IMR-90 (cell line): Measurements from ENCODE around the gene GKAP1. TPM values are rescaled to one million over a fixed set of nuclear protein-coding genes. Genes with fewer than 3 reads are reported as not detected.

Source experiments
- ATAC-seq: fragments of 200-7000 bp; cut with Tn5 transposase; 2 replicates; pipeline ENCODE4 v1.9.1; 2020; ENCODE audit warnings: low read depth, mild to moderate bottlenecking, moderate library complexity
- BruUV-seq: library from RNA; stranded (reverse); fragments of 400-500 nt; replicated peaks from 2 replicates; lab custom pipeline; 2021; lab: Mats Ljungman, UMichigan
- CTCF ChIA-PET: fragments of 300-600 bp; formaldehyde crosslinking; extraction: SDS; loops from one replicate; lab custom pipeline; 2021; ENCODE audit warnings: antibody characterized with exemption; lab: Yijun Ruan, JAX
- POLR2A ChIA-PET: fragments of 300-600 bp; sonication (Branson Sonifier 250); formaldehyde crosslinking; loops from one replicate; lab custom pipeline; 2022; ENCODE audit warnings: antibody characterized with exemption; ENCODE audit not compliant: unreplicated experiment; lab: Charles Lee
- DNase-seq: peaks from one replicate; pipeline ENCODE4 v3.0.0; 2013
- H2AFZ ChIP-seq: replicated peaks from 2 replicates; pipeline ENCODE3; 2013; ENCODE audit warnings: low read length, mild to moderate bottlenecking; ENCODE audit not compliant: poor library complexity
- H2AK5ac ChIP-seq: 2 replicates; pipeline ENCODE4 v1.6.1; 2013; ENCODE audit warnings: low read depth, low read length, inconsistent platforms
- H2AK9ac ChIP-seq: replicated peaks from 2 replicates; pipeline ENCODE3; 2013; ENCODE audit warnings: mild to moderate bottlenecking, low read depth, low read length, moderate library complexity; ENCODE audit not compliant: poor library complexity
- H2BK120ac ChIP-seq: 2 replicates; pipeline ENCODE4 v1.6.1; 2013; ENCODE audit warnings: low read depth, low read length, inconsistent platforms
- H2BK15ac ChIP-seq: 3 replicates; pipeline ENCODE4 v1.6.1; 2013; ENCODE audit warnings: low read depth, low read length, inconsistent platforms
- H2BK20ac ChIP-seq: 2 replicates; pipeline ENCODE4 v1.6.1; 2013; ENCODE audit warnings: low read depth, mild to moderate bottlenecking, inconsistent platforms, low read length, moderate library complexity
- H2BK5ac ChIP-seq: 2 replicates; pipeline ENCODE4 v1.6.1; 2013; ENCODE audit warnings: mild to moderate bottlenecking, low read depth, low read length, inconsistent platforms; ENCODE audit not compliant: poor library complexity, severe bottlenecking
- H3K14ac ChIP-seq: replicated peaks from 2 replicates; pipeline ENCODE4 v1.6.1; 2013; ENCODE audit warnings: low read depth, low read length, inconsistent platforms
- H3K18ac ChIP-seq: 2 replicates; pipeline ENCODE4 v1.6.1; 2013; ENCODE audit warnings: low read depth, low read length, control low read depth
- H3K23ac ChIP-seq: 2 replicates; pipeline ENCODE4 v1.6.1; 2013; ENCODE audit warnings: low read depth, low read length, inconsistent platforms
- H3K27ac ChIP-seq: 2 replicates; pipeline ENCODE4 v1.5.1; 2013; ENCODE audit warnings: mild to moderate bottlenecking, control low read depth, low read length; ENCODE audit not compliant: insufficient read depth
- H3K27me3 ChIP-seq: 2 replicates; pipeline ENCODE4 v1.6.1; 2013; ENCODE audit warnings: low read length; ENCODE audit not compliant: control insufficient read depth, insufficient read depth
- H3K36me3 ChIP-seq: 2 replicates; pipeline ENCODE4 v1.6.1; 2013; ENCODE audit warnings: low read length, mixed read lengths; ENCODE audit not compliant: control insufficient read depth, insufficient read depth
- H3K4ac ChIP-seq: 2 replicates; pipeline ENCODE4 v1.6.1; 2013; ENCODE audit warnings: low read depth, low read length, inconsistent platforms
- H3K4me1 ChIP-seq: 2 replicates; pipeline ENCODE4 v1.6.1; 2013; ENCODE audit warnings: low read length, mixed read lengths; ENCODE audit not compliant: control insufficient read depth, insufficient read depth
- H3K4me2 ChIP-seq: 2 replicates; pipeline ENCODE4 v1.6.1; 2013; ENCODE audit warnings: low read depth, mild to moderate bottlenecking, control low read depth, low read length, moderate library complexity
- H3K4me3 ChIP-seq: 2 replicates; pipeline ENCODE4 v1.5.1; 2013; ENCODE audit warnings: low read depth, mild to moderate bottlenecking, control low read depth, low read length, moderate library complexity; ENCODE audit not compliant: insufficient read depth
- H3K56ac ChIP-seq: 2 replicates; pipeline ENCODE4 v1.6.1; 2013; ENCODE audit warnings: low read length, inconsistent platforms; ENCODE audit not compliant: insufficient read depth; ENCODE audit errors: extremely low read depth
- H3K79me1 ChIP-seq, 2 experiments: 2 replicates each; pipeline ENCODE4 v1.6.1; 2013; ENCODE audit warnings: low read length in 2 of 2, inconsistent platforms in 1 of 2, low read depth in 1 of 2
- H3K9ac ChIP-seq: 2 replicates; pipeline ENCODE4 v1.6.1; 2013; ENCODE audit warnings: low read depth, low read length, control low read depth
- H3K9me1 ChIP-seq: 2 replicates; pipeline ENCODE4 v1.6.1; 2013; ENCODE audit warnings: low read length, inconsistent platforms; ENCODE audit not compliant: insufficient read depth
- H3K9me3 ChIP-seq: 2 replicates; pipeline ENCODE4 v1.6.1; 2013; ENCODE audit warnings: low read length; ENCODE audit not compliant: control insufficient read depth, insufficient read depth
- H4K20me1 ChIP-seq: 2 replicates; pipeline ENCODE4 v1.6.1; 2013; ENCODE audit warnings: low read length, inconsistent platforms; ENCODE audit not compliant: insufficient read depth
- H4K5ac ChIP-seq: 2 replicates; pipeline ENCODE4 v1.6.1; 2013; ENCODE audit warnings: mild to moderate bottlenecking, low read depth, low read length, control low read depth
- H4K8ac ChIP-seq, 2 experiments: 2 replicates each; pipeline ENCODE4 v1.6.1; 2013; ENCODE audit warnings: low read depth in 2 of 2, low read length in 2 of 2, control low read depth in 1 of 2, inconsistent platforms in 1 of 2
- H4K91ac ChIP-seq: 2 replicates; pipeline ENCODE4 v1.6.1; 2013; ENCODE audit warnings: low read depth, low read length, inconsistent platforms; ENCODE audit not compliant: insufficient read depth
- BHLHE40 ChIP-seq: fragments of 150-350 bp; IDR thresholded peaks from 2 replicates; pipeline ENCODE4 v1.6.1; 2016; ENCODE audit warnings: mild to moderate bottlenecking, low read depth, low read length
- ELK1 ChIP-seq: fragments of 150-350 bp; IDR thresholded peaks from 2 replicates; pipeline ENCODE4 v1.6.1; 2016; ENCODE audit warnings: low read depth, mild to moderate bottlenecking, low read length, moderate library complexity, borderline replicate concordance
- FOS ChIP-seq: fragments of 150-350 bp; IDR thresholded peaks from 2 replicates; pipeline ENCODE4 v1.6.1; 2016; ENCODE audit warnings: low read depth, low read length
- MAFK ChIP-seq: IDR thresholded peaks from 2 replicates; pipeline ENCODE4 v1.6.1; 2012; ENCODE audit warnings: low read depth, low read length, improper control_type of control experiment
- MAZ ChIP-seq: IDR thresholded peaks from 2 replicates; pipeline ENCODE4 v1.6.1; 2012; ENCODE audit warnings: low read depth, mild to moderate bottlenecking, low read length, improper control_type of control experiment, moderate library complexity, borderline replicate concordance
- MXI1 ChIP-seq: IDR thresholded peaks from 2 replicates; pipeline ENCODE4 v1.6.1; 2012; ENCODE audit warnings: low read depth, mild to moderate bottlenecking, low read length, moderate library complexity, borderline replicate concordance
- NFE2L2 ChIP-seq: fragments of 150-350 bp; IDR thresholded peaks from 2 replicates; pipeline ENCODE4 v1.6.1; 2016; ENCODE audit warnings: low read depth, mild to moderate bottlenecking, low read length
- RAD21 ChIP-seq: IDR thresholded peaks from 2 replicates; pipeline ENCODE4 v1.6.1; 2012; ENCODE audit warnings: low read length, improper control_type of control experiment
- RCOR1 ChIP-seq: IDR thresholded peaks from 2 replicates; pipeline ENCODE4 v1.6.1; 2012; ENCODE audit warnings: mild to moderate bottlenecking, low read length, improper control_type of control experiment; ENCODE audit not compliant: insufficient replicate concordance
- RFX5 ChIP-seq: IDR thresholded peaks from 2 replicates; pipeline ENCODE4 v1.8.0; 2012; ENCODE audit warnings: low read depth, mild to moderate bottlenecking, low read length, moderate library complexity
- SMC3 ChIP-seq: fragments of 150-350 bp; IDR thresholded peaks from 2 replicates; pipeline ENCODE4 v1.6.1; 2016; ENCODE audit warnings: low read depth, mild to moderate bottlenecking, antibody characterized with exemption, low read length, moderate library complexity
- USF2 ChIP-seq: fragments of 150-350 bp; IDR thresholded peaks from 2 replicates; pipeline ENCODE4 v1.6.1; 2017; ENCODE audit warnings: mild to moderate bottlenecking, antibody characterized with exemption, low read length, low read depth
- whole genome bisulfite sequencing, 2 experiments: methylation state at CpG; one replicate each; pipeline versions ENCODE4 v1.1.5 to v1.1.7; 2013; ENCODE audit warnings: missing lambda C conversion rate in 2 of 2; ENCODE audit not compliant: insufficient read length in 1 of 2; ENCODE audit errors: extremely low coverage in 2 of 2; 5-methylcytosine and 5-hydroxymethylcytosine counted together
- dilution Hi-C: fragments of 300-500 bp; cut with HindIII; formaldehyde crosslinking; loops from one replicate; pipeline ENCODE4 v1.14.3; 2018; ENCODE audit warnings: low sequenced_read_pairs; ENCODE audit not compliant: unreplicated experiment
- in situ Hi-C: fragments of 300-500 bp; cut with MboI; formaldehyde crosslinking; loops from 3 replicates; pipeline ENCODE4 v1.14.3; 2019; ENCODE audit warnings: low sequenced_read_pairs, inconsistent platforms, mixed read lengths
- intact Hi-C: fragments of 100-400 bp; cut with micrococcal nuclease; formaldehyde crosslinking; loops from 2 replicates; pipeline ENCODE4 v1.10.0; 2022
- polyA plus RNA-seq, 3 experiments: library from polyadenylated mRNA; depleted of rRNA; stranded (reverse); fragments of >200 nt; gene quantifications; 2 replicates each; pipeline ENCODE4 v1.2.3, GENCODE V29; 2012; ENCODE audit warnings: low replicate concordance in 1 of 3
- total RNA-seq: library from RNA; depleted of rRNA; stranded (reverse); fragments of >200 nt; gene quantifications from 2 replicates; pipeline ENCODE4 v1.2.3, GENCODE V29; 2012
- TF ChIP-seq, protein P1 (sequence below): conservative IDR thresholded peaks from 2 replicates; pipeline ENCODE4 v1.5.1; 2012; ENCODE audit warnings: mild to moderate bottlenecking, low read depth, low read length, improper control_type of control experiment

The GKAP1 gene
- total and polyA plus RNA-seq, 2 of the 4 experiments (the other 2 are of a cell fraction): 0.18 to 1.4 TPM

GRCh38 chr9:83794051-83794450 is 23.5 kb downstream of the GKAP1 start:
- Histone ChIP-seq H2BK20ac (no peak overlapping the region), H3K4me1 (no peaks in the 10 kb centered on the region), H2BK5ac (no peak overlapping the region), H3K23ac (no peak overlapping the region), H3K56ac (no peak overlapping the region), H3K18ac (no peak overlapping the region), H4K91ac (no peak overlapping the region), H3K9me3 (no peaks in the 10 kb centered on the region), H4K5ac (no peak overlapping the region), H3K9me1 (no peaks in the 10 kb centered on the region), H3K9ac (no peak overlapping the region), H2BK120ac (no peak overlapping the region), H4K8ac (no peak overlapping the region), H3K27me3 (no peaks in the 10 kb centered on the region), H3K14ac (no peak overlapping the region), H2AFZ (no peak overlapping the region), H4K20me1 (no peaks in the 10 kb centered on the region), H3K79me1 (no peaks in the 10 kb centered on the region), H3K27ac (no peak overlapping the region), H2AK5ac (no peak overlapping the region), H3K36me3 (no peaks in the 10 kb centered on the region), H3K4ac (no peak overlapping the region), H3K4me3 (no peak overlapping the region), H2BK15ac (no peak overlapping the region), H3K4me2 (no peak overlapping the region), H2AK9ac (no peak overlapping the region)
- ChIA-PET CTCF (no interaction called here), POLR2A (no interaction called here)
- no TSS peak for BruUV-seq
- dilution Hi-C loops (no loop called here), in situ Hi-C loops (no loop called here), intact Hi-C loops (no loop called here)
- DNase-seq: no peak
- no peak for ATAC-seq
- WGBS, 2 experiments: no CpG with 5 or more reads among the region's 2 CpGs
- no peak for TF ChIP-seq USF2
- TF ChIP-seq BHLHE40: no peak
- TF ChIP-seq RCOR1: no peak
- no peak for TF ChIP-seq MAFK
- no peak for TF ChIP-seq RFX5
- no peak for TF ChIP-seq MAZ
- TF ChIP-seq MXI1: no peak
- TF ChIP-seq NFE2L2: no peak
- no peak for TF ChIP-seq ELK1
- TF ChIP-seq FOS: no peak
- TF ChIP-seq, protein P1, sequence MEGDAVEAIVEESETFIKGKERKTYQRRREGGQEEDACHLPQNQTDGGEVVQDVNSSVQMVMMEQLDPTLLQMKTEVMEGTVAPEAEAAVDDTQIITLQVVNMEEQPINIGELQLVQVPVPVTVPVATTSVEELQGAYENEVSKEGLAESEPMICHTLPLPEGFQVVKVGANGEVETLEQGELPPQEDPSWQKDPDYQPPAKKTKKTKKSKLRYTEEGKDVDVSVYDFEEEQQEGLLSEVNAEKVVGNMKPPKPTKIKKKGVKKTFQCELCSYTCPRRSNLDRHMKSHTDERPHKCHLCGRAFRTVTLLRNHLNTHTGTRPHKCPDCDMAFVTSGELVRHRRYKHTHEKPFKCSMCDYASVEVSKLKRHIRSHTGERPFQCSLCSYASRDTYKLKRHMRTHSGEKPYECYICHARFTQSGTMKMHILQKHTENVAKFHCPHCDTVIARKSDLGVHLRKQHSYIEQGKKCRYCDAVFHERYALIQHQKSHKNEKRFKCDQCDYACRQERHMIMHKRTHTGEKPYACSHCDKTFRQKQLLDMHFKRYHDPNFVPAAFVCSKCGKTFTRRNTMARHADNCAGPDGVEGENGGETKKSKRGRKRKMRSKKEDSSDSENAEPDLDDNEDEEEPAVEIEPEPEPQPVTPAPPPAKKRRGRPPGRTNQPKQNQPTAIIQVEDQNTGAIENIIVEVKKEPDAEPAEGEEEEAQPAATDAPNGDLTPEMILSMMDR: no peak
- TF ChIP-seq SMC3: no peak
- TF ChIP-seq RAD21: no peak
